ENCODE measurements around the gene GRID1. TPM values are rescaled to one million over a fixed set of nuclear protein-coding genes. Genes with fewer than 3 reads are reported as not detected.

GRID1 gene
- total RNA-seq, 1 experiment from 2014 or later: 5.6 TPM

DNA sequence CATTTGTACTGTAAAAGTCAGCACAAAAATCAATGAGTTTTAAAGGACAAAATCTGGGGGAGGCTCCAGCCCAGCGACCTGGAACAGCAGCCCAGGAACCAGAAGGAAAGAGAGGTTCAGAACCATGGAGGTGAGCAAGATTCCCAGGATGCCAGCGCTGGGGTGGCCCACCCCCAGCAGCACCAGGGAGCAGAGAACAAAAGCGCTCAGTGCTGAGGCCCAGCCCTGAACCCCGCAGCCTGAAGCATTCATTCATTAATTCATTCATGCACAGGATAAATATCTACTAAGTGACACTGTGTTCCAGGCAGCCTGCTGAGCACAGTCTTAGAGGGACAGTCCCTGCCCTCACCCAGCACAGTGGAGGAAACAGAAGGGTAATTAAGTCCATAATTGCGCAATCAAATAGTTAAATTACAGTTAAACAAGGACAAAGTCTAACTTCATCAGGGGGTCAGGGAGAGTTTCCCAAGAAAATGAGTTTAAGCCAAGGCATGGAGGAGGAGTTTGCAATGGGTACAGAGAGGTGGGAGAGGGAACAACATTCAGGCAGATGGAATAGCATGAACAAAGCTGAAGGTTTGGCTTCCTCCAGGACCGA, 202.3 kb downstream of the GRID1 start:
- ATAC-seq: no peak
- RAD21 ChIA-PET (ENCODE audit: low non-redundant PET in 1 of 2, low total read pairs in 2 of 2, uncharacterized antibody in 2 of 2, unreplicated experiment in 2 of 2): no interaction called here

GRCh38 chr10:86163522-86164173, 202.9 kb downstream of the GRID1 start:
- intact Hi-C loops (cut with micrococcal nuclease): no loop called here
- H3K9me3 ChIP-seq (ENCODE audit: control insufficient read depth in 1 of 2, insufficient read depth in 1 of 2, low read depth in 1 of 2, low read length in 2 of 2): no peaks in the 10 kb centered on the region
- DNase-seq (ENCODE audit: low read depth, low spot score) (no peak), ATAC-seq (no peak)
- H3K4me2 ChIP-seq (ENCODE audit: low read length): no peak overlapping the region
- H3K9me2 ChIP-seq (ENCODE audit: insufficient read depth): no peaks in the 10 kb centered on the region
- no peaks in the 10 kb centered on the region for H3K79me2 ChIP-seq (ENCODE audit: insufficient read depth, low read length)
- POLR2A ChIA-PET: no interaction called here
- no peak overlapping the region for H3K27ac ChIP-seq (ENCODE audit: low read depth, low read length)
- no peak overlapping the region for H3K9ac ChIP-seq (ENCODE audit: low read length)
- no peak overlapping the region for H3K4me3 ChIP-seq (replicated peaks in 1 of 2; ENCODE audit: low read depth in 1 of 2, low read length in 2 of 2)
- peaks cover 0 to 5% of the 10 kb centered on the region in 2 experiments; a peak in 1 of 4 replicates for H3K4me1 ChIP-seq (ENCODE audit: control insufficient read depth in 1 of 2, insufficient read depth in 2 of 2, low read length in 2 of 2)
- H3K27me3 ChIP-seq (ENCODE audit: insufficient read depth, low read length): no peaks in the 10 kb centered on the region
- RAD21 ChIA-PET (ENCODE audit: low non-redundant PET in 1 of 2, low total read pairs in 2 of 2, uncharacterized antibody in 2 of 2, unreplicated experiment in 2 of 2): no interaction called here
- H2AFZ ChIP-seq (ENCODE audit: low read depth, low read length, poor library complexity, severe bottlenecking): no peak overlapping the region
- BruUV-seq (replicated peaks): no TSS peak
- H4K20me1 ChIP-seq (ENCODE audit: insufficient read depth): no peaks in the 10 kb centered on the region
- CTCF ChIA-PET: no interaction called here
- no peaks in the 10 kb centered on the region for H3K36me3 ChIP-seq (ENCODE audit: control insufficient read depth in 1 of 2, insufficient read depth in 2 of 2, low read length in 2 of 2)
- TF ChIP-seq EZH2 (IDR thresholded peaks at IDR 0.05) (no peak), POLR2A (IDR thresholded peaks at IDR 0.05; ENCODE audit: borderline replicate concordance, extremely low read depth, insufficient read depth, insufficient read length) (no peak), SP1 (IDR thresholded peaks at IDR 0.05; ENCODE audit: low read depth) (no peak), CBX3 (IDR thresholded peaks at IDR 0.05; ENCODE audit: low read depth) (no peak), SIN3A (IDR thresholded peaks at IDR 0.05; ENCODE audit: low read depth) (no peak), SRF (IDR thresholded peaks at IDR 0.05; ENCODE audit: low read depth) (no peak), CEBPB (IDR thresholded peaks at IDR 0.05; ENCODE audit: low read depth) (no peak), YY1 (IDR thresholded peaks at IDR 0.05; ENCODE audit: extremely low read depth, insufficient replicate concordance, low read depth, low read length) (no peak), ZNF274 (IDR thresholded peaks at IDR 0.05; ENCODE audit: low read depth, low read length) (no peak), ELF1 (IDR thresholded peaks at IDR 0.05; ENCODE audit: borderline replicate concordance, low read depth) (no peak), MAX (IDR thresholded peaks at IDR 0.05) (no peak), TCF7L2 (IDR thresholded peaks at IDR 0.05; ENCODE audit: borderline replicate concordance, extremely low read depth, insufficient read depth, insufficient read length) (no peak)
- TF ChIP-seq, protein P1, sequence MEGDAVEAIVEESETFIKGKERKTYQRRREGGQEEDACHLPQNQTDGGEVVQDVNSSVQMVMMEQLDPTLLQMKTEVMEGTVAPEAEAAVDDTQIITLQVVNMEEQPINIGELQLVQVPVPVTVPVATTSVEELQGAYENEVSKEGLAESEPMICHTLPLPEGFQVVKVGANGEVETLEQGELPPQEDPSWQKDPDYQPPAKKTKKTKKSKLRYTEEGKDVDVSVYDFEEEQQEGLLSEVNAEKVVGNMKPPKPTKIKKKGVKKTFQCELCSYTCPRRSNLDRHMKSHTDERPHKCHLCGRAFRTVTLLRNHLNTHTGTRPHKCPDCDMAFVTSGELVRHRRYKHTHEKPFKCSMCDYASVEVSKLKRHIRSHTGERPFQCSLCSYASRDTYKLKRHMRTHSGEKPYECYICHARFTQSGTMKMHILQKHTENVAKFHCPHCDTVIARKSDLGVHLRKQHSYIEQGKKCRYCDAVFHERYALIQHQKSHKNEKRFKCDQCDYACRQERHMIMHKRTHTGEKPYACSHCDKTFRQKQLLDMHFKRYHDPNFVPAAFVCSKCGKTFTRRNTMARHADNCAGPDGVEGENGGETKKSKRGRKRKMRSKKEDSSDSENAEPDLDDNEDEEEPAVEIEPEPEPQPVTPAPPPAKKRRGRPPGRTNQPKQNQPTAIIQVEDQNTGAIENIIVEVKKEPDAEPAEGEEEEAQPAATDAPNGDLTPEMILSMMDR (IDR thresholded peaks at IDR 0.05 in 2 of 3, conservative IDR thresholded peaks at IDR 0.05 in 1 of 3; ENCODE audit: borderline replicate concordance in 1 of 3, insufficient read depth in 1 of 3, low read depth in 2 of 3, low read length in 2 of 3): no peak
- TF ChIP-seq, protein P2, sequence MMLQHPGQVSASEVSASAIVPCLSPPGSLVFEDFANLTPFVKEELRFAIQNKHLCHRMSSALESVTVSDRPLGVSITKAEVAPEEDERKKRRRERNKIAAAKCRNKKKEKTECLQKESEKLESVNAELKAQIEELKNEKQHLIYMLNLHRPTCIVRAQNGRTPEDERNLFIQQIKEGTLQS (IDR thresholded peaks at IDR 0.05): no peak

More for the DNA sequence above, 202.3 kb downstream of the GRID1 start:
- TF ChIP-seq JUND (IDR thresholded peaks at IDR 0.05) (no peak), CEBPB (IDR thresholded peaks at IDR 0.05; ENCODE audit: low read depth) (peak; percentile 61; the same call in 1 of the 2 replicates), YY1 (IDR thresholded peaks at IDR 0.05; ENCODE audit: extremely low read depth, insufficient replicate concordance, low read depth, low read length) (no peak)
- intact Hi-C loops (cut with micrococcal nuclease): no loop called here
- no peak overlapping the region for H3K4me2 ChIP-seq (ENCODE audit: low read length)
- DNase-seq (ENCODE audit: low read depth, low spot score): no peak
- ChIA-PET CTCF (no interaction called here), POLR2A (no interaction called here)
- H2AFZ ChIP-seq (ENCODE audit: low read depth, low read length, poor library complexity, severe bottlenecking): no peak overlapping the region
- no peaks in the 10 kb centered on the region for H3K9me2 ChIP-seq (ENCODE audit: insufficient read depth)
- no peaks in the 10 kb centered on the region for H4K20me1 ChIP-seq (ENCODE audit: insufficient read depth)
- no peak overlapping the region for H3K27ac ChIP-seq (ENCODE audit: low read depth, low read length)
- no peaks in the 10 kb centered on the region for H3K27me3 ChIP-seq (ENCODE audit: insufficient read depth, low read length)
- no TSS peak for BruUV-seq (replicated peaks)
- H3K4me3 ChIP-seq (replicated peaks in 1 of 2; ENCODE audit: low read depth in 1 of 2, low read length in 2 of 2): no peak overlapping the region
- H3K36me3 ChIP-seq (ENCODE audit: control insufficient read depth in 1 of 2, insufficient read depth in 2 of 2, low read length in 2 of 2): no peaks in the 10 kb centered on the region
- peaks cover 0 to 5% of the 10 kb centered on the region in 2 experiments; a peak in 1 of 4 replicates for H3K4me1 ChIP-seq (ENCODE audit: control insufficient read depth in 1 of 2, insufficient read depth in 2 of 2, low read length in 2 of 2)
- H3K79me2 ChIP-seq (ENCODE audit: insufficient read depth, low read length): no peaks in the 10 kb centered on the region
- no peaks in the 10 kb centered on the region for H3K9me3 ChIP-seq (ENCODE audit: control insufficient read depth in 1 of 2, insufficient read depth in 1 of 2, low read depth in 1 of 2, low read length in 2 of 2)
- no peak overlapping the region for H3K9ac ChIP-seq (ENCODE audit: low read length)

Data from HCT116 (cell line).